Measurements from ENCODE around the gene ACSS1. TPM values are rescaled to one million over a fixed set of nuclear protein-coding genes. Genes with fewer than 3 reads are reported as not detected.
"Not testable (repeated sequence)": the region's sequence is repeated elsewhere in the genome, so short reads cannot be mapped to it uniquely, and the experiment has no call there.

ACSS1 gene
- total and polyA plus RNA-seq, 8 donors, result 26.6 to 44.3 (median 42.3) TPM

- ATAC-seq, result peak; percentile 74
- no peak overlapping the region for H3K4me3 ChIP-seq
- no peaks in the 10 kb centered on the region for H3K27me3 ChIP-seq
- H3K9me3 ChIP-seq, result no peaks in the 10 kb centered on the region
- peak in 2 of 4 donors; percentile 37 to 56 for DNase-seq
- intact Hi-C loops (cut with DNase I), result no loop called here
- H3K27ac ChIP-seq, result peak overlapping the region in 1 of 2 donors; percentile 1
- H3K36me3 ChIP-seq, result peaks cover 0 to 51% of the 10 kb centered on the region in 2 donors
- peaks cover 0 to 14% of the 10 kb centered on the region in 2 donors for H3K4me1 ChIP-seq
- TF ChIP-seq CTCF (IDR thresholded peaks at IDR 0.05), result no peak
These were observed 52.7 kb downstream of the ACSS1 start for GRCh38 chr20:25005220-25005619.

GRCh38 chr20:25003002-25003401 is 54.9 kb downstream of the ACSS1 start:
- DNase-seq (no peak), ATAC-seq (no peak)
- TF ChIP-seq CTCF (IDR thresholded peaks at IDR 0.05), result no peak
- no peaks in the 10 kb centered on the region for H3K9me3 ChIP-seq
- H3K27ac ChIP-seq, result no peak overlapping the region
- H3K4me1 ChIP-seq, result peaks cover 0 to 14% of the 10 kb centered on the region in 2 donors
- no peak overlapping the region for H3K4me3 ChIP-seq
- H3K36me3 ChIP-seq, result peaks cover 0 to 31% of the 10 kb centered on the region in 2 donors
- intact Hi-C loops (cut with DNase I), result no loop called here
- no peaks in the 10 kb centered on the region for H3K27me3 ChIP-seq

- peaks cover 0 to 14% of the 10 kb centered on the region in 2 donors for H3K36me3 ChIP-seq
- H3K27ac ChIP-seq; H3K9me3 ChIP-seq; ATAC-seq; H3K27me3 ChIP-seq; intact Hi-C loops (cut with DNase I); DNase-seq; H3K4me3 ChIP-seq: not testable (repeated sequence)
- peaks cover 0 to 14% of the 10 kb centered on the region in 2 donors for H3K4me1 ChIP-seq
These were observed 56.6 kb downstream of the ACSS1 start for GRCh38 chr20:25001323-25001722.

DNA sequence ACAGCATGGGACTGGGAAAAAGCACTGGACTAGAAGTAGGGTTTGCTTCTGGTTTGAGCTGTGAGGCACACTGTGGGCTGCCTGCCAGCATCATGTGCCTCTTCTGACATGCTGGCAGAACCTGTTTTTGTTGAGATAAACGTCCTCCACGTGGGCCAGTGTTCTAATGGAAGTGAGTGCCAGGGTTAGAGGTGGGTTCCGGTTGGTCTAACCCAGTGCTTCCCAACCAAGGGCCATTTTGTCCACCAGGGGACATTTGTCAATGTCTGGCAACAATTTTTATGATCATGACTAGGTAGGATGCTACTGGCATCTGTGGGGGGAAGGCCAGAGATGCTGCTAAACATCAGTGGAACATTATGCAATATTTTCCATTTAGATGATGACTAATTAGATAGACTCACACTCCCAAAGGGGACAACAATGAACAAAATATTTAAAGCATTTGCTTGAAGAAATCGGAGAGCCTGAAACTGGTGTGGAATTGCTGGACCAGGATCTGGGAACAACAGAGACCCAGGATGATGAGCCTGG is 57.6 kb downstream of the ACSS1 start:
- no peak overlapping the region for H3K4me3 ChIP-seq
- intact Hi-C loops (cut with DNase I), result no loop called here
- H3K4me1 ChIP-seq, result peaks cover under 1 to 9% of the 10 kb centered on the region in 2 donors
- H3K9me3 ChIP-seq, result no peaks in the 10 kb centered on the region
- DNase-seq (peak in 2 of 4 donors; percentile 70 to 79), ATAC-seq (peak; percentile 80)
- H3K36me3 ChIP-seq, result peaks cover 0 to 4% of the 10 kb centered on the region in 2 donors
- H3K27me3 ChIP-seq, result no peaks in the 10 kb centered on the region
- H3K27ac ChIP-seq, result no peak overlapping the region
- TF ChIP-seq CTCF (IDR thresholded peaks at IDR 0.05), result no peak

- intact Hi-C loops (cut with DNase I), result loop anchor here (5.0 to 10.0 kb wide), 2 partner anchors 63 to 175 kb away; no protein-coding TSS in a partner anchor
- ATAC-seq, result no peak
- H3K36me3 ChIP-seq, result no peaks in the 10 kb centered on the region
These were observed 58.4 kb downstream of the ACSS1 start for GRCh38 chr20:24999568-24999967.

More at GRCh38 chr20:24999568-24999967, 58.4 kb downstream of the ACSS1 start:
- Histone ChIP-seq H3K9me3 (no peaks in the 10 kb centered on the region), H3K27me3 (no peaks in the 10 kb centered on the region), H3K4me3 (no peak overlapping the region), H3K4me1 (peaks cover 4 to 8% of the 10 kb centered on the region in 2 donors), H3K27ac (no peak overlapping the region)
- DNase-seq, result peak in 1 of 4 donors; percentile 10
- TF ChIP-seq CTCF (IDR thresholded peaks at IDR 0.05), result no peak
